HG02763 (cell line): Measurements from ENCODE around the gene SIM2.

Source experiments
- ATAC-seq: cut with Tn5 transposase; IDR thresholded peaks from one replicate; pipeline ENCODE4 v1.9.1; 2021; ENCODE audit warnings: mild to moderate bottlenecking, moderate library complexity; ENCODE audit not compliant: unreplicated experiment

SIM2 gene

GRCh38 chr21:36759348-36760083 is 60.6 kb downstream of the SIM2 start:
- ATAC-seq, result no peak

- ATAC-seq, result no peak
These were observed 62.8 kb downstream of the SIM2 start for GRCh38 chr21:36761685-36762084.

GRCh38 chr21:36762642-36763041 is 63.7 kb downstream of the SIM2 start:
- no peak for ATAC-seq

- ATAC-seq, result no peak
These were observed 64.4 kb downstream of the SIM2 start for GRCh38 chr21:36763305-36763704.

- no peak for ATAC-seq
These were observed 66.3 kb downstream of the SIM2 start for GRCh38 chr21:36765229-36765628.

GRCh38 chr21:36766511-36766910 is 67.6 kb downstream of the SIM2 start:
- no peak for ATAC-seq

GRCh38 chr21:36767096-36767495 is 68.2 kb downstream of the SIM2 start:
- ATAC-seq, result no peak

- ATAC-seq, result no peak
These were observed 69.6 kb downstream of the SIM2 start for GRCh38 chr21:36768496-36768895.

- no peak for ATAC-seq
These were observed 70.3 kb downstream of the SIM2 start for GRCh38 chr21:36769051-36769839.

- no peak for ATAC-seq
These were observed 74.2 kb downstream of the SIM2 start for GRCh38 chr21:36773117-36773516.

- no peak for ATAC-seq
These were observed 75.1 kb downstream of the SIM2 start for GRCh38 chr21:36773995-36774394.

GRCh38 chr21:36776981-36777617 is 78.2 kb downstream of the SIM2 start:
- ATAC-seq, result no peak

GRCh38 chr21:36780861-36781260 is 81.9 kb downstream of the SIM2 start:
- ATAC-seq, result no peak

- ATAC-seq, result no peak
These were observed 84.9 kb downstream of the SIM2 start for GRCh38 chr21:36783612-36784374.

GRCh38 chr21:36784947-36785346 is 86.0 kb downstream of the SIM2 start:
- ATAC-seq, result no peak

GRCh38 chr21:36785615-36786014 is 86.7 kb downstream of the SIM2 start:
- no peak for ATAC-seq

GRCh38 chr21:36786186-36786585 is 87.3 kb downstream of the SIM2 start:
- no peak for ATAC-seq

GRCh38 chr21:36788120-36788638 is 89.3 kb downstream of the SIM2 start:
- ATAC-seq, result no peak

GRCh38 chr21:36790616-36791015 is 91.7 kb downstream of the SIM2 start:
- ATAC-seq, result no peak

GRCh38 chr21:36791180-36791579 is 92.3 kb downstream of the SIM2 start:
- ATAC-seq, result no peak
